EL (cell line): ENCODE data around the gene NTM.
A peak's percentile ranks its signal among the peaks of the same experiment; 100 is the strongest.

ENCODE experiments used
- DNase-seq: peaks from one replicate; pipeline ENCODE4 v3.0.0-alpha.2; 2016

Gene NTM

GRCh38 chr11:131985846-131986301 lies 615.5 kb downstream of the NTM start:
- DNase-seq, result no peak

- no peak for DNase-seq
Observed at GRCh38 chr11:131987703-131988102, 617.3 kb downstream of the NTM start.

GRCh38 chr11:131991606-131992005 lies 621.2 kb downstream of the NTM start:
- DNase-seq, result no peak

- no peak for DNase-seq
Observed at GRCh38 chr11:131993246-131993645, 622.8 kb downstream of the NTM start.

- DNase-seq, result peak; percentile 8
Observed at GRCh38 chr11:131998020-131998419, 627.6 kb downstream of the NTM start.

GRCh38 chr11:131999084-131999483 lies 628.7 kb downstream of the NTM start:
- DNase-seq, result no peak

- no peak for DNase-seq
Observed at GRCh38 chr11:131999955-132000354, 629.5 kb downstream of the NTM start.

- no peak for DNase-seq
Observed at GRCh38 chr11:132005887-132006286, 635.5 kb downstream of the NTM start.

GRCh38 chr11:132006884-132007580 lies 636.6 kb downstream of the NTM start:
- DNase-seq, result no peak

- no peak for DNase-seq
Observed at GRCh38 chr11:132008226-132008625, 637.8 kb downstream of the NTM start.

- no peak for DNase-seq
Observed at GRCh38 chr11:132008872-132009271, 638.5 kb downstream of the NTM start.

- DNase-seq, result no peak
Observed at GRCh38 chr11:132020001-132020400, 649.6 kb downstream of the NTM start.

GRCh38 chr11:132022285-132022684 lies 651.9 kb downstream of the NTM start:
- DNase-seq, result no peak

GRCh38 chr11:132022733-132023478 lies 652.5 kb downstream of the NTM start:
- peak; percentile 72 for DNase-seq

GRCh38 chr11:132024587-132025295 lies 654.3 kb downstream of the NTM start:
- peak; percentile 88 for DNase-seq

GRCh38 chr11:132026746-132027145 lies 656.3 kb downstream of the NTM start:
- DNase-seq, result no peak

- DNase-seq, result peak; percentile 49
Observed at GRCh38 chr11:132028380-132029240, 658.2 kb downstream of the NTM start.

GRCh38 chr11:132030896-132031295 lies 660.5 kb downstream of the NTM start:
- no peak for DNase-seq

GRCh38 chr11:132032555-132032954 lies 662.1 kb downstream of the NTM start:
- peak; percentile 82 for DNase-seq

GRCh38 chr11:132033051-132033450 lies 662.6 kb downstream of the NTM start:
- DNase-seq, result no peak

- DNase-seq, result no peak
Observed at GRCh38 chr11:132035228-132035627, 664.8 kb downstream of the NTM start.

- DNase-seq, result no peak
Observed at GRCh38 chr11:132035766-132036165, 665.4 kb downstream of the NTM start.

GRCh38 chr11:132036220-132036619 lies 665.8 kb downstream of the NTM start:
- no peak for DNase-seq
